HEK293 (cell line): ENCODE results near the gene FUT8.

Experiments
- CTCF ChIA-PET: fragments of 350-600 bp; formaldehyde crosslinking; extraction: SDS; loops from one replicate; lab custom pipeline; 2021; ENCODE audit warnings: antibody characterized with exemption; lab: Yijun Ruan, JAX
- POLR2A ChIA-PET: fragments of 300-600 bp; formaldehyde crosslinking; extraction: SDS; loops from one replicate; lab custom pipeline; 2020; ENCODE audit warnings: antibody characterized with exemption, inconsistent platforms; lab: Yijun Ruan, JAX
- H3K27ac ChIP-seq: fragments of 200-500 bp; sonication (Bioruptor generic); 2 replicates; pipeline ENCODE4 v1.5.1; 2014; ENCODE audit warnings: low read depth, low read length, control low read depth, inconsistent platforms; ENCODE audit errors: extremely low read depth
- H3K36me3 ChIP-seq, 2 experiments: fragments of 200-500 bp in 1 of 2; sonication (Bioruptor generic) in 1 of 2; 1 replicate in 1 of 2; 2 replicates in 1 of 2; pipeline ENCODE4 v1.5.1; 2014 to 2017; ENCODE audit warnings: inconsistent platforms in 2 of 2, low read length in 2 of 2; ENCODE audit not compliant: control insufficient read depth in 2 of 2, insufficient read depth in 1 of 2
- H3K4me1 ChIP-seq: fragments of 200-500 bp; sonication (Bioruptor generic); 2 replicates; pipeline ENCODE4 v1.5.1; 2014; ENCODE audit warnings: mild to moderate bottlenecking, low read length, inconsistent platforms; ENCODE audit not compliant: control insufficient read depth, insufficient read depth
- H3K4me3 ChIP-seq: 2 replicates; pipeline ENCODE4 v1.5.1; 2011; ENCODE audit warnings: low read depth, mild to moderate bottlenecking, control low read depth, low read length, moderate library complexity
- H3K9me3 ChIP-seq: fragments of 200-500 bp; sonication (Bioruptor generic); 2 replicates; pipeline ENCODE4 v1.5.1; 2014; ENCODE audit warnings: low read depth, low read length, inconsistent platforms; ENCODE audit not compliant: control insufficient read depth, insufficient read depth
- GLIS2 ChIP-seq: fragments of 450-650 bp; formaldehyde crosslinking; IDR thresholded peaks from 2 replicates; pipeline ENCODE4 v1.5.1; 2016; ENCODE audit warnings: missing biosample characterization, missing genetic modification characterization
- HOXC10 ChIP-seq: sonication (generic); formaldehyde crosslinking; IDR thresholded peaks from 2 replicates; pipeline ENCODE4 v1.8.1; 2023; ENCODE audit warnings: mild to moderate bottlenecking, missing genetic modification reagents
- HOXD13 ChIP-seq: sonication (generic); formaldehyde crosslinking; IDR thresholded peaks from 2 replicates; pipeline ENCODE4 v1.8.0; 2022; ENCODE audit warnings: missing genetic modification reagents, borderline replicate concordance
- KLF9 ChIP-seq: fragments of 450-650 bp; formaldehyde crosslinking; IDR thresholded peaks from 2 replicates; pipeline ENCODE4 v1.5.1; 2016; ENCODE audit warnings: missing biosample characterization, missing genetic modification characterization, low read depth
- MEIS1 ChIP-seq: sonication (generic); formaldehyde crosslinking; IDR thresholded peaks from 2 replicates; pipeline ENCODE4 v1.8.1; 2022; ENCODE audit warnings: missing genetic modification reagents, mild to moderate bottlenecking, borderline replicate concordance
- SP2 ChIP-seq: fragments of 450-650 bp; formaldehyde crosslinking; IDR thresholded peaks from 2 replicates; pipeline ENCODE4 v1.5.1; 2016; ENCODE audit warnings: missing biosample characterization, missing genetic modification characterization
- ZBTB1 ChIP-seq: fragments of 450-650 bp; formaldehyde crosslinking; IDR thresholded peaks from 2 replicates; pipeline ENCODE4 v1.5.1; 2016; ENCODE audit warnings: missing biosample characterization, missing genetic modification characterization
- ZBTB11 ChIP-seq: fragments of 450-650 bp; formaldehyde crosslinking; conservative IDR thresholded peaks from 2 replicates; pipeline ENCODE4 v1.5.1; 2016; ENCODE audit warnings: low read depth, missing biosample characterization, missing genetic modification characterization
- ZBTB20 ChIP-seq: fragments of 450-650 bp; formaldehyde crosslinking; IDR thresholded peaks from 2 replicates; pipeline ENCODE4 v1.5.1; 2016; ENCODE audit warnings: missing biosample characterization, missing genetic modification characterization
- ZBTB21 ChIP-seq: fragments of 450-650 bp; formaldehyde crosslinking; IDR thresholded peaks from 2 replicates; pipeline ENCODE4 v1.5.1; 2017; ENCODE audit warnings: missing biosample characterization, missing genetic modification characterization
- ZBTB26 ChIP-seq: fragments of 450-650 bp; formaldehyde crosslinking; optimal IDR thresholded peaks from 2 replicates; pipeline ENCODE3; 2016; ENCODE audit warnings: missing biosample characterization, mild to moderate bottlenecking, missing genetic modification characterization
- ZBTB7A ChIP-seq: fragments of 450-650 bp; formaldehyde crosslinking; IDR thresholded peaks from 2 replicates; pipeline ENCODE4 v1.5.1; 2016; ENCODE audit warnings: low read depth, missing biosample characterization, missing genetic modification characterization
- ZFHX2 ChIP-seq: fragments of 450-650 bp; formaldehyde crosslinking; conservative IDR thresholded peaks from 2 replicates; pipeline ENCODE4 v1.5.1; 2016; ENCODE audit warnings: missing biosample characterization, missing genetic modification characterization
- ZIC2 ChIP-seq: fragments of 450-650 bp; formaldehyde crosslinking; IDR thresholded peaks from 2 replicates; pipeline ENCODE4 v1.5.1; 2016; ENCODE audit warnings: missing biosample characterization, missing genetic modification characterization
- ZNF132 ChIP-seq: fragments of 450-650 bp; formaldehyde crosslinking; IDR thresholded peaks from 2 replicates; pipeline ENCODE4 v1.5.1; 2017; ENCODE audit warnings: missing biosample characterization, missing genetic modification characterization, borderline replicate concordance
- ZNF133 ChIP-seq: fragments of 450-650 bp; formaldehyde crosslinking; IDR thresholded peaks from 2 replicates; pipeline ENCODE4 v1.5.1; 2016; ENCODE audit warnings: missing biosample characterization, missing genetic modification characterization
- ZNF157 ChIP-seq: fragments of 450-650 bp; formaldehyde crosslinking; IDR thresholded peaks from 2 replicates; pipeline ENCODE4 v1.5.1; 2016; ENCODE audit warnings: missing biosample characterization, missing genetic modification characterization
- ZNF169 ChIP-seq: fragments of 450-650 bp; formaldehyde crosslinking; IDR thresholded peaks from 2 replicates; pipeline ENCODE4 v1.5.1; 2016; ENCODE audit warnings: missing biosample characterization, missing genetic modification characterization
- ZNF324 ChIP-seq: fragments of 450-650 bp; formaldehyde crosslinking; IDR thresholded peaks from 2 replicates; pipeline ENCODE4 v1.5.1; 2016; ENCODE audit warnings: missing biosample characterization, missing genetic modification characterization
- ZNF48 ChIP-seq: fragments of 450-650 bp; formaldehyde crosslinking; IDR thresholded peaks from 2 replicates; pipeline ENCODE4 v1.5.1; 2016; ENCODE audit warnings: missing biosample characterization, missing genetic modification characterization
- ZNF529 ChIP-seq: fragments of 450-650 bp; formaldehyde crosslinking; IDR thresholded peaks from 2 replicates; pipeline ENCODE4 v1.5.1; 2017; ENCODE audit warnings: missing genetic modification characterization, missing biosample characterization; ENCODE audit not compliant: insufficient replicate concordance
- ZNF571 ChIP-seq: fragments of 450-650 bp; formaldehyde crosslinking; IDR thresholded peaks from 2 replicates; pipeline ENCODE4 v1.5.0; 2017; ENCODE audit warnings: missing biosample characterization, missing genetic modification characterization
- ZNF658 ChIP-seq: fragments of 450-650 bp; formaldehyde crosslinking; IDR thresholded peaks from 2 replicates; pipeline ENCODE4; 2016; ENCODE audit warnings: missing biosample characterization, missing genetic modification characterization
- ZNF747 ChIP-seq: fragments of 450-650 bp; formaldehyde crosslinking; IDR thresholded peaks from 2 replicates; pipeline ENCODE4 v1.5.1; 2016; ENCODE audit warnings: missing biosample characterization, missing genetic modification characterization
- TF ChIP-seq, protein P1 (sequence below): fragments of 450-650 bp; formaldehyde crosslinking; IDR thresholded peaks from 2 replicates; pipeline ENCODE4 v1.5.1; 2017; ENCODE audit warnings: missing biosample characterization, missing genetic modification characterization
- TF ChIP-seq, protein P2 (sequence below): fragments of 450-650 bp; formaldehyde crosslinking; IDR thresholded peaks from 2 replicates; pipeline ENCODE4 v1.5.1; 2016; ENCODE audit warnings: missing biosample characterization, missing genetic modification characterization
- TF ChIP-seq, protein P3 (sequence below): fragments of 450-650 bp; formaldehyde crosslinking; IDR thresholded peaks from 2 replicates; pipeline ENCODE4 v1.5.1; 2016; ENCODE audit warnings: missing biosample characterization, missing genetic modification characterization
- TF ChIP-seq, protein P4 (sequence below): fragments of 450-650 bp; formaldehyde crosslinking; IDR thresholded peaks from 2 replicates; pipeline ENCODE4 v1.5.1; 2016; ENCODE audit warnings: missing biosample characterization, missing genetic modification characterization, low read depth

The FUT8 gene

DNA sequence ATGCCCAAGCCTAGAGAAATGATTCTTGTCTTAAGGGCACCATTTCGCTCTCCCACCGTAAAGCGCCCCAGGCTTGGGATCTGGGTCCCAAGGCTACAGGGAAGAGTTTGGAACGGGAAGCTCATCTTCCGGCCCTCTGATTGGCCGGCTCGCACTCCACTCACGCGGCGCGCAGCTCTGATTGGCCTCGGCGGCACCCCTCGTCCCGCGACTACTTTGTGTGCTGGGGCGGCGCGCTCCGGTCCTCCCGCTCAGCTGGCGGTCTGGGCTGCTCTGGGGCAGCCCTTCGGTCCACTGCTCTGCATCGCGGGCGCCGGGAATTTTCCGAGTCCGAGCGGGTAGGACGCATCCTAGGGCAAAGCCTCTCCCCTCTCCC is 886 bp upstream of the FUT8 start:
- Histone ChIP-seq H3K9me3 (no peaks in the 10 kb centered on the region), H3K27ac (peak overlapping the region; percentile 96), H3K4me3 (peak overlapping the region; percentile 96), H3K36me3 (no peaks in the 10 kb centered on the region), H3K4me1 (0 out of 2 replicates have a peak, but pooled peaks cover 2% of the 10 kb centered on the region)
- POLR2A ChIA-PET, result interaction anchor here (0.5 to 1.4 kb wide), 7 partner anchors 13 to 424 kb away, joined by 3 to 5 read pairs (median 4); no protein-coding TSS in a partner anchor
- CTCF ChIA-PET, result interaction anchor here (0.6 to 5.6 kb wide), 9 partner anchors 10 to 1083 kb away, joined by 3 to 26 read pairs (median 3); no protein-coding TSS in a partner anchor
- TF ChIP-seq ZNF324 (no peak), KLF9 (tag by site-specific recombination) (no peak), ZBTB26 (tag by site-specific recombination) (no peak), ZBTB21 (tag by site-specific recombination) (0 out of 2 replicates have a peak, but pooled peaks have one; percentile 18), ZFHX2 (tag by site-specific recombination) (no peak), MEIS1 (no peak), ZBTB1 (no peak), ZNF133 (tag by site-specific recombination) (no peak), ZNF48 (tag by site-specific recombination) (no peak), ZNF747 (tag by site-specific recombination) (no peak), ZNF132 (tag by site-specific recombination) (no peak), GLIS2 (tag by site-specific recombination) (peak; percentile 56; the same call in 1 of the 2 replicates), ZNF529 (no peak), ZNF169 (tag by site-specific recombination) (no peak), HOXC10 (CRISPR knock-in tag) (no peak), ZNF658 (tag by site-specific recombination) (no peak), ZBTB11 (tag by site-specific recombination) (peak; percentile 50), ZNF571 (tag by site-specific recombination) (no peak), ZIC2 (tag by site-specific recombination) (no peak), ZBTB20 (no peak; the same call in 1 of the 2 replicates), ZNF157 (no peak), ZBTB7A (no peak), SP2 (peak; percentile 87), HOXD13 (CRISPR knock-in tag) (no peak)
- TF ChIP-seq, protein P1, sequence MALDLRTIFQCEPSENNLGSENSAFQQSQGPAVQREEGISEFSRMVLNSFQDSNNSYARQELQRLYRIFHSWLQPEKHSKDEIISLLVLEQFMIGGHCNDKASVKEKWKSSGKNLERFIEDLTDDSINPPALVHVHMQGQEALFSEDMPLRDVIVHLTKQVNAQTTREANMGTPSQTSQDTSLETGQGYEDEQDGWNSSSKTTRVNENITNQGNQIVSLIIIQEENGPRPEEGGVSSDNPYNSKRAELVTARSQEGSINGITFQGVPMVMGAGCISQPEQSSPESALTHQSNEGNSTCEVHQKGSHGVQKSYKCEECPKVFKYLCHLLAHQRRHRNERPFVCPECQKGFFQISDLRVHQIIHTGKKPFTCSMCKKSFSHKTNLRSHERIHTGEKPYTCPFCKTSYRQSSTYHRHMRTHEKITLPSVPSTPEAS (tag by site-specific recombination), result no peak
- TF ChIP-seq, protein P2, sequence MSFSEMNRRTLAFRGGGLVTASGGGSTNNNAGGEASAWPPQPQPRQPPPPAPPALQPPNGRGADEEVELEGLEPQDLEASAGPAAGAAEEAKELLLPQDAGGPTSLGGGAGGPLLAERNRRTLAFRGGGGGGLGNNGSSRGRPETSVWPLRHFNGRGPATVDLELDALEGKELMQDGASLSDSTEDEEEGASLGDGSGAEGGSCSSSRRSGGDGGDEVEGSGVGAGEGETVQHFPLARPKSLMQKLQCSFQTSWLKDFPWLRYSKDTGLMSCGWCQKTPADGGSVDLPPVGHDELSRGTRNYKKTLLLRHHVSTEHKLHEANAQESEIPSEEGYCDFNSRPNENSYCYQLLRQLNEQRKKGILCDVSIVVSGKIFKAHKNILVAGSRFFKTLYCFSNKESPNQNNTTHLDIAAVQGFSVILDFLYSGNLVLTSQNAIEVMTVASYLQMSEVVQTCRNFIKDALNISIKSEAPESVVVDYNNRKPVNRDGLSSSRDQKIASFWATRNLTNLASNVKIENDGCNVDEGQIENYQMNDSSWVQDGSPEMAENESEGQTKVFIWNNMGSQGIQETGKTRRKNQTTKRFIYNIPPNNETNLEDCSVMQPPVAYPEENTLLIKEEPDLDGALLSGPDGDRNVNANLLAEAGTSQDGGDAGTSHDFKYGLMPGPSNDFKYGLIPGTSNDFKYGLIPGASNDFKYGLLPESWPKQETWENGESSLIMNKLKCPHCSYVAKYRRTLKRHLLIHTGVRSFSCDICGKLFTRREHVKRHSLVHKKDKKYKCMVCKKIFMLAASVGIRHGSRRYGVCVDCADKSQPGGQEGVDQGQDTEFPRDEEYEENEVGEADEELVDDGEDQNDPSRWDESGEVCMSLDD (tag by site-specific recombination), result no peak; the same call in 1 of the 2 replicates
- TF ChIP-seq, protein P3, sequence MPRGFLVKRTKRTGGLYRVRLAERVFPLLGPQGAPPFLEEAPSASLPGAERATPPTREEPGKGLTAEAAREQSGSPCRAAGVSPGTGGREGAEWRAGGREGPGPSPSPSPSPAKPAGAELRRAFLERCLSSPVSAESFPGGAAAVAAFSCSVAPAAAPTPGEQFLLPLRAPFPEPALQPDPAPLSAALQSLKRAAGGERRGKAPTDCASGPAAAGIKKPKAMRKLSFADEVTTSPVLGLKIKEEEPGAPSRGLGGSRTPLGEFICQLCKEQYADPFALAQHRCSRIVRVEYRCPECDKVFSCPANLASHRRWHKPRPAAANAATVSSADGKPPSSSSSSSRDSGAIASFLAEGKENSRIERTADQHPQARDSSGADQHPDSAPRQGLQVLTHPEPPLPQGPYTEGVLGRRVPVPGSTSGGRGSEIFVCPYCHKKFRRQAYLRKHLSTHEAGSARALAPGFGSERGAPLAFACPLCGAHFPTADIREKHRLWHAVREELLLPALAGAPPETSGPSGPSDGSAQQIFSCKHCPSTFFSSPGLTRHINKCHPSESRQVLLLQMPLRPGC, result no peak
- TF ChIP-seq, protein P4, sequence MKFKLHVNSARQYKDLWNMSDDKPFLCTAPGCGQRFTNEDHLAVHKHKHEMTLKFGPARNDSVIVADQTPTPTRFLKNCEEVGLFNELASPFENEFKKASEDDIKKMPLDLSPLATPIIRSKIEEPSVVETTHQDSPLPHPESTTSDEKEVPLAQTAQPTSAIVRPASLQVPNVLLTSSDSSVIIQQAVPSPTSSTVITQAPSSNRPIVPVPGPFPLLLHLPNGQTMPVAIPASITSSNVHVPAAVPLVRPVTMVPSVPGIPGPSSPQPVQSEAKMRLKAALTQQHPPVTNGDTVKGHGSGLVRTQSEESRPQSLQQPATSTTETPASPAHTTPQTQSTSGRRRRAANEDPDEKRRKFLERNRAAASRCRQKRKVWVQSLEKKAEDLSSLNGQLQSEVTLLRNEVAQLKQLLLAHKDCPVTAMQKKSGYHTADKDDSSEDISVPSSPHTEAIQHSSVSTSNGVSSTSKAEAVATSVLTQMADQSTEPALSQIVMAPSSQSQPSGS (tag by site-specific recombination), result no peak
